Stomach (tissue), 9 donors: ENCODE data around the gene CCDC47. TPM values are rescaled to one million over a fixed set of nuclear protein-coding genes. Genes with fewer than 3 reads are reported as not detected.
A peak's percentile ranks its signal among the peaks of the same experiment; 100 is the strongest.

Experiments
- DNase-seq, 2 donors: peaks; one replicate each; pipeline versions ENCODE4 v3.0.0 to v3.0.0-alpha.2; 2013 to 2019
- H3K27ac ChIP-seq, 5 donors: fragments of 200-600 bp in 4 of 5; sonication (generic) in 4 of 5; one replicate each; pipeline ENCODE4 v1.5.1; 2013 to 2019; ENCODE audit warnings: mild to moderate bottlenecking in 1 of 5, moderate library complexity in 1 of 5
- H3K27me3 ChIP-seq, 3 donors: fragments of 200-600 bp; sonication (generic); one replicate each; pipeline ENCODE4 v1.5.1; 2017 to 2019; ENCODE audit warnings: mixed run types in 1 of 3
- H3K36me3 ChIP-seq, 4 donors: fragments of 200-600 bp; sonication (generic); 1 replicate in 3 of 4; 2 replicates in 1 of 4; pipeline ENCODE4 v1.5.1; 2016 to 2019
- H3K4me1 ChIP-seq, 4 donors: fragments of 200-600 bp; sonication (generic); one replicate each; pipeline ENCODE4 v1.5.1; 2016 to 2019
- H3K4me3 ChIP-seq, 4 donors: fragments of 200-600 bp; sonication (generic) in 3 of 4; one replicate each; pipeline ENCODE4 v1.5.1; 2016 to 2019; ENCODE audit warnings: mild to moderate bottlenecking in 1 of 4
- H3K9me3 ChIP-seq, 4 donors: fragments of 200-600 bp; sonication (generic); one replicate each; pipeline ENCODE4 v1.5.1; 2016 to 2019
- EP300 ChIP-seq: sonication (generic); formaldehyde crosslinking; IDR thresholded peaks from one replicate; pipeline ENCODE4 v1.6.1; 2017; ENCODE audit warnings: antibody characterized with exemption
- POLR2A ChIP-seq, 4 donors: fragments of 450-650 bp; IDR thresholded peaks; one replicate each; pipeline ENCODE4 v1.6.1; 2016; ENCODE audit warnings: antibody characterized with exemption in 4 of 4, control low read depth in 2 of 4, mild to moderate bottlenecking in 1 of 4, moderate library complexity in 1 of 4
- POLR2AphosphoS5 ChIP-seq, 3 donors: sonication (generic); formaldehyde crosslinking; IDR thresholded peaks; one replicate each; pipeline ENCODE4 v1.6.1; 2016; ENCODE audit warnings: antibody characterized with exemption in 3 of 3
- WGBS, 5 donors: extraction: QIAGEN DNeasy Blood & Tissue Kit in 3 of 5; methylation state at CpG; one replicate each; pipeline versions ENCODE4 v1.1.5 to v1.1.7; 2013 to 2018; 5-methylcytosine and 5-hydroxymethylcytosine counted together
- intact Hi-C: fragments of 100-400 bp; cut with DNase I; formaldehyde crosslinking; loops from one replicate; pipeline ENCODE4 v1.15.1; 2023; ENCODE audit warnings: low total_unique reads
- polyA plus RNA-seq, 3 donors: library from polyadenylated mRNA; stranded (reverse); fragments of 200-250 nt; gene quantifications; one replicate each; pipeline ENCODE4 v1.2.3, GENCODE V29; 2013
- total RNA-seq, 5 donors: library from RNA; depleted of rRNA; stranded (reverse); fragments of >200 nt; gene quantifications; one replicate each; pipeline versions ENCODE4 v1.1.0 to v1.2.3, GENCODE V29; 2014 to 2016
- TF ChIP-seq, protein P1 (sequence below), 7 experiments: fragments of 450-650 bp in 4 of 7; fragments of 200-600 bp in 3 of 7; sonication (generic) in 3 of 7; IDR thresholded peaks; one replicate each; pipeline ENCODE4 v1.5.1; 2016 to 2019; ENCODE audit warnings: antibody characterized with exemption in 7 of 7, control low read depth in 2 of 7, mild to moderate bottlenecking in 1 of 7
- donor health status: healthy with polysubstance abuse.
- donor health status: Bipolar disorder and iron deficiency.
- donor health status: healthy.

The CCDC47 gene
- total and polyA plus RNA-seq, 8 donors: 11.5 to 139 (median 51.4) TPM

GRCh38 chr17:63820963-63821561, 47.7 kb upstream of the CCDC47 start:
- intact Hi-C loops: no loop called here
- no peak for TF ChIP-seq EP300
- TF ChIP-seq POLR2A (IDR thresholded peaks at IDR 0.05): no peak
- TF ChIP-seq, protein P1, sequence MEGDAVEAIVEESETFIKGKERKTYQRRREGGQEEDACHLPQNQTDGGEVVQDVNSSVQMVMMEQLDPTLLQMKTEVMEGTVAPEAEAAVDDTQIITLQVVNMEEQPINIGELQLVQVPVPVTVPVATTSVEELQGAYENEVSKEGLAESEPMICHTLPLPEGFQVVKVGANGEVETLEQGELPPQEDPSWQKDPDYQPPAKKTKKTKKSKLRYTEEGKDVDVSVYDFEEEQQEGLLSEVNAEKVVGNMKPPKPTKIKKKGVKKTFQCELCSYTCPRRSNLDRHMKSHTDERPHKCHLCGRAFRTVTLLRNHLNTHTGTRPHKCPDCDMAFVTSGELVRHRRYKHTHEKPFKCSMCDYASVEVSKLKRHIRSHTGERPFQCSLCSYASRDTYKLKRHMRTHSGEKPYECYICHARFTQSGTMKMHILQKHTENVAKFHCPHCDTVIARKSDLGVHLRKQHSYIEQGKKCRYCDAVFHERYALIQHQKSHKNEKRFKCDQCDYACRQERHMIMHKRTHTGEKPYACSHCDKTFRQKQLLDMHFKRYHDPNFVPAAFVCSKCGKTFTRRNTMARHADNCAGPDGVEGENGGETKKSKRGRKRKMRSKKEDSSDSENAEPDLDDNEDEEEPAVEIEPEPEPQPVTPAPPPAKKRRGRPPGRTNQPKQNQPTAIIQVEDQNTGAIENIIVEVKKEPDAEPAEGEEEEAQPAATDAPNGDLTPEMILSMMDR (IDR thresholded peaks at IDR 0.05): no peak
- no peak for TF ChIP-seq POLR2AphosphoS5 (IDR thresholded peaks at IDR 0.05)

GRCh38 chr17:63819585-63820537, 46.5 kb upstream of the CCDC47 start:
- no peaks in the 10 kb centered on the region for H3K27me3 ChIP-seq
- intact Hi-C loops: no loop called here
- H3K4me1 ChIP-seq: peaks cover 0 to 14% (median 6%) of the 10 kb centered on the region in 4 donors
- 52 to 65% (median 57%) methylated on average over 21 of the region's 21 CpGs for WGBS, 5 donors
- no peak for TF ChIP-seq POLR2A (IDR thresholded peaks at IDR 0.05)
- TF ChIP-seq POLR2AphosphoS5 (IDR thresholded peaks at IDR 0.05): no peak
- H3K36me3 ChIP-seq: peaks cover 96 to 100% (median 100%) of the 10 kb centered on the region in 4 donors
- no peaks in the 10 kb centered on the region for H3K9me3 ChIP-seq
- H3K27ac ChIP-seq: peak overlapping the region; percentile 1 to 72 (median 22)
- no peak for DNase-seq
- H3K4me3 ChIP-seq: no peak overlapping the region

More at GRCh38 chr17:63820963-63821561, 47.7 kb upstream of the CCDC47 start:
- H3K36me3 ChIP-seq: peaks cover 92 to 99% (median 97%) of the 10 kb centered on the region in 4 donors
- no peak overlapping the region for H3K27ac ChIP-seq
- H3K27me3 ChIP-seq: no peaks in the 10 kb centered on the region
- H3K4me3 ChIP-seq: no peak overlapping the region
- H3K4me1 ChIP-seq: peaks cover 10 to 23% (median 15%) of the 10 kb centered on the region in 4 donors
- H3K9me3 ChIP-seq: no peaks in the 10 kb centered on the region
- WGBS, 5 donors: 87 to 89% (median 88%) methylated on average over 10 of the region's 10 CpGs
- DNase-seq: no peak

GRCh38 chr17:63819131-63819530, 45.7 kb upstream of the CCDC47 start:
- H3K27ac ChIP-seq: peak overlapping the region in 4 of 5 donors; percentile 10 to 72 (median 32)
- no peaks in the 10 kb centered on the region for H3K27me3 ChIP-seq
- no peak overlapping the region for H3K4me3 ChIP-seq
- DNase-seq: no peak
- intact Hi-C loops: no loop called here
- WGBS, 5 donors: 41 to 52% (median 45%) methylated on average over 6 of the region's 6 CpGs
- no peaks in the 10 kb centered on the region for H3K9me3 ChIP-seq
- TF ChIP-seq POLR2AphosphoS5 (IDR thresholded peaks at IDR 0.05) (no peak), EP300 (no peak), POLR2A (IDR thresholded peaks at IDR 0.05) (no peak)
- TF ChIP-seq, protein P1 (IDR thresholded peaks at IDR 0.05): no peak
- H3K36me3 ChIP-seq: peaks cover 93 to 100% (median 100%) of the 10 kb centered on the region in 4 donors
- H3K4me1 ChIP-seq: peaks cover 0 to 14% (median 6%) of the 10 kb centered on the region in 4 donors

GRCh38 chr17:63817736-63818385, 44.5 kb upstream of the CCDC47 start:
- DNase-seq: no peak
- peaks cover 93 to 100% (median 100%) of the 10 kb centered on the region in 4 donors for H3K36me3 ChIP-seq
- TF ChIP-seq POLR2A (IDR thresholded peaks at IDR 0.05) (no peak), EP300 (no peak), POLR2AphosphoS5 (IDR thresholded peaks at IDR 0.05) (no peak)
- TF ChIP-seq, protein P1 (IDR thresholded peaks at IDR 0.05): no peak
- no peaks in the 10 kb centered on the region for H3K9me3 ChIP-seq
- H3K27me3 ChIP-seq: no peaks in the 10 kb centered on the region
- H3K4me3 ChIP-seq: no peak overlapping the region
- peaks cover 0 to 14% (median 6%) of the 10 kb centered on the region in 4 donors for H3K4me1 ChIP-seq
- H3K27ac ChIP-seq: no peak overlapping the region
- WGBS, 5 donors: 86 to 96% (median 95%) methylated on average over 27 of the region's 27 CpGs
- intact Hi-C loops: no loop called here
